Measurements from ENCODE around the gene DNAJC25.
"Not testable (repeated sequence)": the region's sequence is repeated elsewhere in the genome, so short reads cannot be mapped to it uniquely, and the experiment has no call there.

Gene DNAJC25

DNA sequence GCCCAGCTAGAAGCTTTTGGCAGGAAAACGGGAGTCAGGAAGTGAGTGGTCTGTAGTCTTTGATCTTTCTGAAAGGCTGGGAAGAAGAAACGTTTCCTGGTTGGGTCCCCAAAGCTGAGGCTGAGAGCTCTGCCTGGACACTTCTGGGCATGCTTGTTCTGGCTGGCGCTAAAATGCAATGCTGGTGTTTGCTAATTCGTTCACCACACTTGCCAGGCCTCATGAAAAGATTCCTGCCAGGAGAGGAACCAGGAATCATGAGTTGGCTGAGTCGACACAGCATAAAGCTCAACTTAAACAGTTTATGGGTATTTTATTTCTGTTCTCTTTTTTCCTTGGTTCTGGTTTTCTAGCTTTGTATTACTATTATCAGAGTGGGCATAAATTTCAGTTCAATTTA is 21.0 kb upstream of the DNAJC25 start:
- H3K36me3 Mint-ChIP-seq = no peaks in the 10 kb centered on the region

DNA sequence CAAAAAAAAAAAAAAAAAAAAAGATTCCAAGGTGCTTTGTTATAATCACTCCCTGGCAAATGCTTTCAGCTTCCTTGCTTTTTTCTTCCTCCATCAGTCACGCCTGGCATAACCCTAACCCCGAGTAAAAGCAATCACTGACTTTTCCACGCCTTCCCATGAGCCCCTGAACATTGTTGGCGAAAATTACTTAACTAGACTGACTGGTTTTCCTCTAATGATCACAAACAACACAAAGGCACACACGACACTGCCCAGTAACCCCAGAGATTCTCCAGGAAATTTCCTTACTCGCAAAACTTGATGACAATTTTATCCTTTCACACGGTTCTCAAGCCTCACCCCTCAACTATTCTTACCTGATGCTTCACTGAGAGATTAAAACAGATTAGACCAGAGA is 20.3 kb upstream of the DNAJC25 start:
- ATAC-seq (replicated peaks) (no peak), DNase-seq (no peak)
- Mint-ChIP-seq H3K27me3 (peaks cover 63 to 70% of the 10 kb centered on the region in 2 donors), H3K4me3 (no peak overlapping the region), H3K4me1 (no peaks in the 10 kb centered on the region), H3K27ac (no peak overlapping the region), H3K36me3 (no peaks in the 10 kb centered on the region), H3K9me3 (no peaks in the 10 kb centered on the region)

More for the DNA sequence above, 21.0 kb upstream of the DNAJC25 start:
- Mint-ChIP-seq H3K4me3 (no peak overlapping the region), H3K4me1 (no peaks in the 10 kb centered on the region), H3K27me3 (peaks cover 60 to 68% of the 10 kb centered on the region in 2 donors), H3K27ac (no peak overlapping the region), H3K9me3 (no peaks in the 10 kb centered on the region)
- no peak for DNase-seq
- no peak for ATAC-seq (replicated peaks)

DNA sequence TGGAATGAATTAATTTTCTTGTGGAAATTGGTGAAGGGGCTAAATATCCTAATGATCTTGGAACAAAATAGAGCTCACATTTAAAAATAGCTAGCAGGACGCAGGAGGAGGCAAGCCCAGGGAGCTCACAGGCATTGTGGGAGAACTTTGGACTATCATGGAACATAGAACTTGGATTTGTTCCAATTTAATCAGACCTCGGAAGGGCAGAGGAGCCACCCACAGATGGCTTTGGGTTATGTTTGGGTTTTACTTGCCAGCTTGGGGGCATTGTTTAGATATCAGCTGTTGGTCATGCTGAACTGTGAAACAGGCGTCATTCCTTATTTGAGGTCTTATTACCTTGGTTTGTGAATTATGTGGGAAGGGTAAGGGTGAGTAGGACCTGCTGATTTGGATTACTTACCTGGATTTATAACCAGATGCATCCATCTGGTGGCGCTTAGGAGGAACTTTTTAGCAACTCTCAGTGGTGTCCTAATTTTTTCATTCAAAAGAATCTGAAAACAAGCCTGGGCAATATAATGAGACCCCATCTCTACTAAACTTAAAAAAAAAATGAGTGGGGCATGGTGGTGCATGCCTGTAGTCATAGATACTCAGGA is 17.6 kb upstream of the DNAJC25 start:
- ATAC-seq (replicated peaks) (no peak), DNase-seq (no peak)
- H3K27ac Mint-ChIP-seq = no peak overlapping the region
- H3K4me3 Mint-ChIP-seq = no peak overlapping the region
- H3K9me3 Mint-ChIP-seq = no peaks in the 10 kb centered on the region
- H3K27me3 Mint-ChIP-seq = peaks cover 63 to 67% of the 10 kb centered on the region in 2 donors
- H3K4me1 Mint-ChIP-seq = no peaks in the 10 kb centered on the region
- H3K36me3 Mint-ChIP-seq = no peaks in the 10 kb centered on the region

DNA sequence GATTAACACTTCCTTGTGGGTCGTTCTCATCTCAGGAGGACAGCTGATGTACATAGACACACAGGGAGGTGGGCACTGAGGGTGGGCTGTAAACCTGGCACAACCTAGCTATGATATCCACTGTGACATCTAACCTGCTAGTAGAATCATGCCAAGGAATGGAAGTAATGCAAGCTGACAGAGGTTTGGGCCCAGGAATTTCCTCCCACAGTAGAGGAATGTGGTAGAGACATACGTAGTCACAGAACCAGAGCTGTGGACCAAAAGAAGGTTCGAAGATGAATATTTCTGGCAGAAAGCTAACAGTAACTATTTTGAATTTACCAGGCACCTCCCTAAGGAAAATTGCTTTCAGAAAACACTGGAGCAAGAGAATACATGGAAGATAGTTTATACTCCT is 15.2 kb upstream of the DNAJC25 start:
- no peaks in the 10 kb centered on the region for H3K36me3 Mint-ChIP-seq
- no peak overlapping the region for H3K4me3 Mint-ChIP-seq
- ATAC-seq (replicated peaks) (no peak), DNase-seq (no peak)
- H3K27me3 Mint-ChIP-seq = peaks cover 43 to 50% of the 10 kb centered on the region in 2 donors
- H3K4me1 Mint-ChIP-seq = no peaks in the 10 kb centered on the region
- H3K9me3 Mint-ChIP-seq = no peaks in the 10 kb centered on the region
- H3K27ac Mint-ChIP-seq = no peak overlapping the region

GRCh38 chr9:111617349-111617748 is 13.8 kb upstream of the DNAJC25 start:
- DNase-seq; H3K9me3 Mint-ChIP-seq; H3K27ac Mint-ChIP-seq; H3K36me3 Mint-ChIP-seq; H3K4me1 Mint-ChIP-seq; ATAC-seq (replicated peaks); H3K4me3 Mint-ChIP-seq: not testable (repeated sequence)
- H3K27me3 Mint-ChIP-seq = peaks cover 35 to 49% of the 10 kb centered on the region in 2 donors

DNA sequence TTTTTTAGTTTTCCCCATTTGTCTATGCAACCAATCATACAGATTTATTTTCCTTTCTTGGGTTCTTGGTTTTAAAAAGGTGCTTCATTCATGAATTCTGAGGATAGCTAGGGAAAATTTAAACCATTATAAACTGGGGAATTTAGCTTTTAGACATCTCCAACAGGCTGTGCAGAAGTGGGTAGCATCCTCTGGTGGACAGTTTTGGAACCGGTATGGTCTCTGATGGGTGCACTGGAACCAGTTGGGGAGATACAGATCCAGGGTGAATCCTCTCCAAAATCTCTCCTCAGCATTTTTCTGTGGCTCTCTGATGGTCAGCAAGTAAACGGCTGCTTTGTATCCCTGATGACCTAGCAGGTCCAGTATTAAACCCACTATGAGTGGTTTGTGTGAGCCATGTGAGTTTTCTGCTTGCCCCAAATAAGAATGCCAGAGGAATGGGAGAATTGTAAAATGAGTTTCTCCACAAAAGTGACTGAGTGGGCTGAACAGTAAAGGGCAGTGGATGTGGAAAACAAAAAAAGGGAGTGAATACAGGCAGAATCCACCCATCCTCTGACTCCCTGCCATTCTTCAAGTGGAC is 9.1 kb upstream of the DNAJC25 start:
- DNase-seq (no peak), ATAC-seq (replicated peaks) (peak; percentile 55 to 72)
- H3K4me3 Mint-ChIP-seq = no peak overlapping the region

GRCh38 chr9:111622626-111623025 is 8.5 kb upstream of the DNAJC25 start:
- H3K36me3 Mint-ChIP-seq = no peaks in the 10 kb centered on the region
- H3K27ac Mint-ChIP-seq = no peak overlapping the region
- no peak for ATAC-seq (replicated peaks)
- DNase-seq = no peak
- peaks cover 8 to 15% of the 10 kb centered on the region in 2 donors for H3K27me3 Mint-ChIP-seq
- H3K4me1 Mint-ChIP-seq = no peaks in the 10 kb centered on the region
- H3K9me3 Mint-ChIP-seq = peaks cover 0 to 2% of the 10 kb centered on the region in 2 donors
- no peak overlapping the region for H3K4me3 Mint-ChIP-seq

More for the DNA sequence above, 9.1 kb upstream of the DNAJC25 start:
- Mint-ChIP-seq H3K27me3 (peaks cover 8 to 15% of the 10 kb centered on the region in 2 donors), H3K27ac (no peak overlapping the region), H3K36me3 (no peaks in the 10 kb centered on the region), H3K4me1 (no peaks in the 10 kb centered on the region), H3K9me3 (peaks cover 0 to 2% of the 10 kb centered on the region in 2 donors)

DNA sequence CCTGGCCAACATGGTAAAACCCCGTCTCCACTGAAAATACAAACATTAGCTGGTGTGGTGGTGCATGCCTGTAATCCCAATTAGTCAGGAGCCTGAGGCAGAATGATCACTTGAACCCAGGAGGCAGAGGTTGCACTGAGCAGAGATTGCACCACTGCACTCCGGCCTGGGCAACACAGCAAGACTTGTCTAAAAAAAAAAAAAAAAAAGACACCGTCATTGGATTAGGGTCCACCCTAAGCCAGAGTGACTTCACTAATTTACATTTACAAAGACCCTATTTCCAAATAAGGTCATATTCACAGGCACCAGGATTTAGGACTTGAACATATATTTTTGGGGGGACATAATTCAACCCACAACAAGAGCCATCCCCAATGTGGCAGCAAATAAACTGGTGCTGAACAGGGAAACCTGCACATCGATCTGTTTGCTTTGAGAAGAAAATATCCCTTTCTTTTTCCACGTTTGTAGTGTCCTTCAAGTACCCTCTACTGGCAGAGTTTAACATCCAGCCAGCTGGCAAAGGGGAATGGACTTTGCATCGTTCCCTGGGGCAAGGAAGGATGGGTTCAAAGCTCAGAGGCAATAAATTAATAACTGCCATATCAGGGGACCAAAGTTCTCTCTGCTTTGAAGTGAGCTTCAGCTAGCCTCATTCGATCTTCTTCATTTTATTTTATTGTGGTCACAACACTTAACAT is 3.7 kb upstream of the DNAJC25 start:
- no peak overlapping the region for H3K27ac Mint-ChIP-seq
- H3K36me3 Mint-ChIP-seq = no peaks in the 10 kb centered on the region
- DNase-seq = no peak
- H3K27me3 Mint-ChIP-seq = peaks cover under 1 to 2% of the 10 kb centered on the region in 2 donors
- H3K4me1 Mint-ChIP-seq = peaks cover 3 to 9% of the 10 kb centered on the region in 2 donors
- peaks cover 0 to 2% of the 10 kb centered on the region in 2 donors for H3K9me3 Mint-ChIP-seq
- ATAC-seq (replicated peaks) = no peak
- no peak overlapping the region for H3K4me3 Mint-ChIP-seq

GRCh38 chr9:111628411-111628810 is 2.7 kb upstream of the DNAJC25 start:
- peaks cover 8 to 19% of the 10 kb centered on the region in 2 donors for H3K4me1 Mint-ChIP-seq
- ATAC-seq (replicated peaks) (no peak), DNase-seq (no peak)
- no peak overlapping the region for H3K4me3 Mint-ChIP-seq
- no peaks in the 10 kb centered on the region for H3K9me3 Mint-ChIP-seq
- H3K36me3 Mint-ChIP-seq = peaks cover 6% of the 10 kb centered on the region in 2 donors
- H3K27me3 Mint-ChIP-seq = no peaks in the 10 kb centered on the region
- H3K27ac Mint-ChIP-seq = no peak overlapping the region

DNA sequence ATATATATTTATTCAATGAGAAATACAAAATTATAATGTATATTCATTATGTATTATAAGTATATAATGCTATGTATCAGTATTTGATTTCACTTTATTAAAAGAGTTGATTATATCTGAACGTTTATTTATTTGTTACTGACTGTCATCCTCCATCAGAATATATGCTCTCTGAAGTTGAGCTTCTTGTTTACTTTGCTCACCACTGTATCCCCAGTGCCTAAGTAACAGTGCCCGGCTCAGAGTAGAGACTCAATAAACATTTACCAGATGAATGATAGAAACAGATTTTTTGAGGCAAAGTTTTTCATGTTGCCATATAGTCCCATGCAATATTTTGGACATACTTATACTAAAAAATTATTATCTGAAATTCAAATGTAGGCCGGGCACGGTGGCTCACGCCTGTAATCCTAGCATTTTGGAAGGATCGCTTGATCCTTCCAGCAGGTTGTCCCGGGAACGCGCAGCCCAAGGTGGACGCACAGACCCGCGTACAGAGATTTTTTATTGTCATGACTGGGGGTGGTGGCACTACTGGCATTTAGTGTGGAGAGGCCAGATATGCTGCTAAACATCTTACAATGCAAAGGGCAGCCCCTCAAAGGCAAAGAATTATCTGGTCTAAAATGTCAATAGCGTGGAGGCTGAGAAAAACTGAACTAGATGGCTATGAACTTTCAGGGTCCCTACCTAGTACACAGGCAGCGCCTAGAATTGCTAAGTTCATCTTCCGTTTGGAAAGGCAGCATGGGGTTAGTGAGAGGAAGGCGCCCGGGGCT is 761 bp upstream of the DNAJC25 start:
- H3K27me3 Mint-ChIP-seq = no peaks in the 10 kb centered on the region
- H3K36me3 Mint-ChIP-seq = peaks cover 12 to 19% of the 10 kb centered on the region in 2 donors
- H3K4me1 Mint-ChIP-seq = peaks cover 15 to 38% of the 10 kb centered on the region in 2 donors
- DNase-seq = no peak
- no peaks in the 10 kb centered on the region for H3K9me3 Mint-ChIP-seq
- peak; percentile 44 to 47 for ATAC-seq (replicated peaks)
- peak overlapping the region; percentile 94 to 99 for H3K4me3 Mint-ChIP-seq
- H3K27ac Mint-ChIP-seq = peak overlapping the region; percentile 96

GRCh38 chr9:111630964-111631213 is 245 bp upstream of the DNAJC25 start:
- Mint-ChIP-seq H3K4me3 (peak overlapping the region; percentile 94 to 99), H3K27me3 (no peaks in the 10 kb centered on the region), H3K36me3 (peaks cover 12 to 19% of the 10 kb centered on the region in 2 donors), H3K27ac (peak overlapping the region; percentile 96), H3K4me1 (peaks cover 17 to 40% of the 10 kb centered on the region in 2 donors), H3K9me3 (no peaks in the 10 kb centered on the region)
- ATAC-seq (replicated peaks) = no peak
- DNase-seq = no peak

DNA sequence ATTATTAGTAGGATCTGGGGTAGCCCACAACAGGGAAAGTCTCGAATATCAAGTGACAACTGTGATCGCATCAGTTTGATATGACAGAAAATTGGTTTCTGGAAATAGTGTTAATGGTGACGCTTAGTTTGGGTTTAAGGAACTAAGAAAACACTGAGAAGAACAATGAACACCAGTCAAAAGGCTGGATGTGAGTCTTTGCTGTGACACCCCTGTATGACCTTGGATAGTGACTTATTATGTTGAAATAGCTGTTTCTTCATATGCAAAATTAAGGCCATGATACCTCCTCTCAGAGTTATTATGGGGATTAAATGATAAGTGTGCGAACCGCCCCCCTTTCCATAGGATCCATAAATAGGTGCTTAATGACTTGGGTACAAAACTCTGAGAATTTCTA is 926 bp downstream of the DNAJC25 start:
- H3K9me3 Mint-ChIP-seq = no peaks in the 10 kb centered on the region
- no peaks in the 10 kb centered on the region for H3K27me3 Mint-ChIP-seq
- ATAC-seq (replicated peaks) (peak in 1 of 2 donors; percentile 4), DNase-seq (no peak)
- peak overlapping the region; percentile 94 to 99 for H3K4me3 Mint-ChIP-seq
- H3K36me3 Mint-ChIP-seq = peaks cover 12 to 19% of the 10 kb centered on the region in 2 donors
- peaks cover 17 to 40% of the 10 kb centered on the region in 2 donors for H3K4me1 Mint-ChIP-seq
- H3K27ac Mint-ChIP-seq = peak overlapping the region; percentile 91

DNA sequence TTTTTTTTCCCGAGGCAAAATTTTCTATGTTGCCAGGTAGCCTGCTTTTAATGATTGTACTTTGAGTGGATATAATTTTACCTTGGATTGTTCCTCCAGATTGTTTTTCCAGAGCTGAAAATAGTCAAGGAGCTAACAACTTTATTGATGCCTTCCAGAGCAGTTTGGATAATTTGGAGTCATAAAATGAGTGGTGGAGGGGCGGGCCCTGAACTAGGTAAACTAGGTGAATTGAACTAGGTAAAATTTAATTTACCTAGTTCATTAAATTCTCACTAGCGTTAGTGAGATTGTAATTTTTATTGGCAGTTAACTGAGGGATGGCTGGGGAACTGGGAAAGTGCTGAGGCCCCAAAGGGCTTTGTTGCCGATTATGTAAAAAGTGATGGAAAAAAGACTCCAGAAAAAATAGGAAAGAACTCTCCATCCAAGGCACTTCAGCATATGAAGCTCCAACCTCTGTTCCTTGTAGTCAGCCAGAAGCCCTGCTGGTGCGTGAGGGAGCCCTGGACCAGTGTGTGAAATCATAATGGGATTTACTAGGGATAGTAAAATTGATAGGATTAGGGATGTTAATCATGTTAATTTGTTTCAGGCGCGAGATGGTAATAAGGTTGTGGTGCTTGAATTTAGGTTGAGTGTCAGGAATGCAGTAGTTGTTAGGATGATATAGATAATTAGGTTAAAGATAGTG is 1.7 kb downstream of the DNAJC25 start:
- H3K27ac Mint-ChIP-seq = no peak overlapping the region
- no peak for DNase-seq
- peaks cover 17 to 40% of the 10 kb centered on the region in 2 donors for H3K4me1 Mint-ChIP-seq
- peak overlapping the region; percentile 94 to 99 for H3K4me3 Mint-ChIP-seq
- no peaks in the 10 kb centered on the region for H3K9me3 Mint-ChIP-seq
- H3K27me3 Mint-ChIP-seq = no peaks in the 10 kb centered on the region
- H3K36me3 Mint-ChIP-seq = peaks cover 12 to 19% of the 10 kb centered on the region in 2 donors
- no peak for ATAC-seq (replicated peaks)

GRCh38 chr9:111633389-111633736 is 2.2 kb downstream of the DNAJC25 start:
- H3K27ac Mint-ChIP-seq = no peak overlapping the region
- no peak for ATAC-seq (replicated peaks)
- DNase-seq = no peak
- no peaks in the 10 kb centered on the region for H3K27me3 Mint-ChIP-seq
- peak overlapping the region; percentile 1 to 94 for H3K4me3 Mint-ChIP-seq
- H3K4me1 Mint-ChIP-seq = peaks cover 17 to 40% of the 10 kb centered on the region in 2 donors
- H3K9me3 Mint-ChIP-seq = no peaks in the 10 kb centered on the region
- peaks cover 12 to 19% of the 10 kb centered on the region in 2 donors for H3K36me3 Mint-ChIP-seq
